ENCODE measurements around the gene PLPPR1. TPM values are rescaled to one million over a fixed set of nuclear protein-coding genes. Genes with fewer than 3 reads are reported as not detected.
A peak's percentile ranks its signal among the peaks of the same experiment; 100 is the strongest.

Gene PLPPR1
- total and polyA plus RNA-seq, 4 donors = 1.2 to 26.3 (median 2.4) TPM

GRCh38 chr9:101229606-101230005 lies 201.1 kb downstream of the PLPPR1 start (continued):
- TF ChIP-seq RXRA (IDR thresholded peaks at IDR 0.05) (no peak), FOXA1 (IDR thresholded peaks at IDR 0.05) (no peak), YY1 (IDR thresholded peaks at IDR 0.05) (no peak), TAF1 (conservative IDR thresholded peaks at IDR 0.05) (no peak), JUND (IDR thresholded peaks at IDR 0.05) (no peak), MAX (IDR thresholded peaks at IDR 0.05) (no peak), HNF4G (IDR thresholded peaks at IDR 0.05) (no peak), GABPA (IDR thresholded peaks at IDR 0.05 in 1 of 2, conservative IDR thresholded peaks at IDR 0.05 in 1 of 2) (no peak), RAD21 (IDR thresholded peaks at IDR 0.05) (no peak), EGR1 (IDR thresholded peaks at IDR 0.05; ENCODE audit: low read depth in 2 of 2) (no peak), SP1 (IDR thresholded peaks at IDR 0.05) (no peak)

DNA sequence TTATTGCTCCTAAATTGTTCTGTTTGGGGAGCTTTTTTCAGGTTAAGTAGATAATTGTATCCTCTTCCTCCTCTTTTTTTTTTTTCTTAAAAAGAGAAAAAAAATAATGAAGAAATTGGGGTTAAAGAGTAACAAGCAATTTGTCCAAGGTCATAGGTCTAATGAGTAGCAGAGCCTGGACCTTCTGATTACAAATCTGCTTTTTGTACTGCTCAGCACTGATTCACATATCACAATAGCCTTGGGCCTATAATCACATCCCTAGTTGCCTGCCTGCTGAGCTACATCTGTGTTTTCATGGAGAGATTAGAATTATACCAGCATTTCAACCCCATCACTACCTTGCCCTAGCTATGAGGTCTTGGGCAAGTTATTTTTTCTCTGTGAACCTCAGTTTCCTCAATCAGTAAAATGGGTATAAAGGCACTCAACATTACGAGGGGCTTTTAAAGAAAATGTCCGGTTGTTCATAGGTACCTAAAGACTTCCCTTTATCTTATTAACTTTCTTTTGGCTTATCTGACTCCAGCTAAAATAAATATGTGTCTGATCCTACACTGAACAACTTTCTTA lies 204.0 kb downstream of the PLPPR1 start:
- Histone ChIP-seq H3K27me3 (ENCODE audit: control insufficient read depth in 4 of 4, insufficient read depth in 4 of 4, low read length in 3 of 4) (no peaks in the 10 kb centered on the region), H3K27ac (ENCODE audit: low read depth in 1 of 2, low read length in 2 of 2) (peak overlapping the region; percentile 5 to 46), H3K36me3 (ENCODE audit: control insufficient read depth in 4 of 4, insufficient read depth in 3 of 4, low read depth in 1 of 4, low read length in 3 of 4) (no peaks in the 10 kb centered on the region), H3K9ac (ENCODE audit: low read depth in 1 of 2, low read length in 2 of 2) (no peak overlapping the region), H3K9me3 (ENCODE audit: control insufficient read depth in 4 of 4, low read length in 3 of 4) (no peaks in the 10 kb centered on the region), H3K4me1 (ENCODE audit: control insufficient read depth in 4 of 4, insufficient read depth in 4 of 4, low read length in 3 of 4) (peaks cover 0 to 23% (median 15%) of the 10 kb centered on the region in 4 donors), H3K4me3 (ENCODE audit: low read depth in 1 of 3, low read length in 3 of 3) (no peak overlapping the region)
- peak; percentile 62 to 71 for TF ChIP-seq HNF4A (conservative IDR thresholded peaks at IDR 0.05)
- TF ChIP-seq, protein P1, sequence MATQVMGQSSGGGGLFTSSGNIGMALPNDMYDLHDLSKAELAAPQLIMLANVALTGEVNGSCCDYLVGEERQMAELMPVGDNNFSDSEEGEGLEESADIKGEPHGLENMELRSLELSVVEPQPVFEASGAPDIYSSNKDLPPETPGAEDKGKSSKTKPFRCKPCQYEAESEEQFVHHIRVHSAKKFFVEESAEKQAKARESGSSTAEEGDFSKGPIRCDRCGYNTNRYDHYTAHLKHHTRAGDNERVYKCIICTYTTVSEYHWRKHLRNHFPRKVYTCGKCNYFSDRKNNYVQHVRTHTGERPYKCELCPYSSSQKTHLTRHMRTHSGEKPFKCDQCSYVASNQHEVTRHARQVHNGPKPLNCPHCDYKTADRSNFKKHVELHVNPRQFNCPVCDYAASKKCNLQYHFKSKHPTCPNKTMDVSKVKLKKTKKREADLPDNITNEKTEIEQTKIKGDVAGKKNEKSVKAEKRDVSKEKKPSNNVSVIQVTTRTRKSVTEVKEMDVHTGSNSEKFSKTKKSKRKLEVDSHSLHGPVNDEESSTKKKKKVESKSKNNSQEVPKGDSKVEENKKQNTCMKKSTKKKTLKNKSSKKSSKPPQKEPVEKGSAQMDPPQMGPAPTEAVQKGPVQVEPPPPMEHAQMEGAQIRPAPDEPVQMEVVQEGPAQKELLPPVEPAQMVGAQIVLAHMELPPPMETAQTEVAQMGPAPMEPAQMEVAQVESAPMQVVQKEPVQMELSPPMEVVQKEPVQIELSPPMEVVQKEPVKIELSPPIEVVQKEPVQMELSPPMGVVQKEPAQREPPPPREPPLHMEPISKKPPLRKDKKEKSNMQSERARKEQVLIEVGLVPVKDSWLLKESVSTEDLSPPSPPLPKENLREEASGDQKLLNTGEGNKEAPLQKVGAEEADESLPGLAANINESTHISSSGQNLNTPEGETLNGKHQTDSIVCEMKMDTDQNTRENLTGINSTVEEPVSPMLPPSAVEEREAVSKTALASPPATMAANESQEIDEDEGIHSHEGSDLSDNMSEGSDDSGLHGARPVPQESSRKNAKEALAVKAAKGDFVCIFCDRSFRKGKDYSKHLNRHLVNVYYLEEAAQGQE (IDR thresholded peaks at IDR 0.05) = no peak
- TF ChIP-seq JUND (IDR thresholded peaks at IDR 0.05) = no peak
- TF ChIP-seq RAD21 (IDR thresholded peaks at IDR 0.05) = peak; percentile 8 to 19
- TF ChIP-seq, protein P2, sequence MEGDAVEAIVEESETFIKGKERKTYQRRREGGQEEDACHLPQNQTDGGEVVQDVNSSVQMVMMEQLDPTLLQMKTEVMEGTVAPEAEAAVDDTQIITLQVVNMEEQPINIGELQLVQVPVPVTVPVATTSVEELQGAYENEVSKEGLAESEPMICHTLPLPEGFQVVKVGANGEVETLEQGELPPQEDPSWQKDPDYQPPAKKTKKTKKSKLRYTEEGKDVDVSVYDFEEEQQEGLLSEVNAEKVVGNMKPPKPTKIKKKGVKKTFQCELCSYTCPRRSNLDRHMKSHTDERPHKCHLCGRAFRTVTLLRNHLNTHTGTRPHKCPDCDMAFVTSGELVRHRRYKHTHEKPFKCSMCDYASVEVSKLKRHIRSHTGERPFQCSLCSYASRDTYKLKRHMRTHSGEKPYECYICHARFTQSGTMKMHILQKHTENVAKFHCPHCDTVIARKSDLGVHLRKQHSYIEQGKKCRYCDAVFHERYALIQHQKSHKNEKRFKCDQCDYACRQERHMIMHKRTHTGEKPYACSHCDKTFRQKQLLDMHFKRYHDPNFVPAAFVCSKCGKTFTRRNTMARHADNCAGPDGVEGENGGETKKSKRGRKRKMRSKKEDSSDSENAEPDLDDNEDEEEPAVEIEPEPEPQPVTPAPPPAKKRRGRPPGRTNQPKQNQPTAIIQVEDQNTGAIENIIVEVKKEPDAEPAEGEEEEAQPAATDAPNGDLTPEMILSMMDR (IDR thresholded peaks at IDR 0.05; ENCODE audit: low read depth, low read length, missing input control) = no peak
- TF ChIP-seq, protein P3, sequence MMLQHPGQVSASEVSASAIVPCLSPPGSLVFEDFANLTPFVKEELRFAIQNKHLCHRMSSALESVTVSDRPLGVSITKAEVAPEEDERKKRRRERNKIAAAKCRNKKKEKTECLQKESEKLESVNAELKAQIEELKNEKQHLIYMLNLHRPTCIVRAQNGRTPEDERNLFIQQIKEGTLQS (IDR thresholded peaks at IDR 0.05) = no peak
- TF ChIP-seq EGR1 (IDR thresholded peaks at IDR 0.05; ENCODE audit: low read depth in 2 of 2) = no peak
- no peak for TF ChIP-seq GABPA (IDR thresholded peaks at IDR 0.05 in 1 of 2, conservative IDR thresholded peaks at IDR 0.05 in 1 of 2)
- no peak for TF ChIP-seq MAX (IDR thresholded peaks at IDR 0.05)
- no peak for TF ChIP-seq SP1 (IDR thresholded peaks at IDR 0.05)
- TF ChIP-seq, protein P4, sequence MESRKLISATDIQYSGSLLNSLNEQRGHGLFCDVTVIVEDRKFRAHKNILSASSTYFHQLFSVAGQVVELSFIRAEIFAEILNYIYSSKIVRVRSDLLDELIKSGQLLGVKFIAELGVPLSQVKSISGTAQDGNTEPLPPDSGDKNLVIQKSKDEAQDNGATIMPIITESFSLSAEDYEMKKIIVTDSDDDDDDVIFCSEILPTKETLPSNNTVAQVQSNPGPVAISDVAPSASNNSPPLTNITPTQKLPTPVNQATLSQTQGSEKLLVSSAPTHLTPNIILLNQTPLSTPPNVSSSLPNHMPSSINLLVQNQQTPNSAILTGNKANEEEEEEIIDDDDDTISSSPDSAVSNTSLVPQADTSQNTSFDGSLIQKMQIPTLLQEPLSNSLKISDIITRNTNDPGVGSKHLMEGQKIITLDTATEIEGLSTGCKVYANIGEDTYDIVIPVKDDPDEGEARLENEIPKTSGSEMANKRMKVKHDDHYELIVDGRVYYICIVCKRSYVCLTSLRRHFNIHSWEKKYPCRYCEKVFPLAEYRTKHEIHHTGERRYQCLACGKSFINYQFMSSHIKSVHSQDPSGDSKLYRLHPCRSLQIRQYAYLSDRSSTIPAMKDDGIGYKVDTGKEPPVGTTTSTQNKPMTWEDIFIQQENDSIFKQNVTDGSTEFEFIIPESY (IDR thresholded peaks at IDR 0.05) = no peak
- no peak for TF ChIP-seq YY1 (IDR thresholded peaks at IDR 0.05)
- TF ChIP-seq RXRA (IDR thresholded peaks at IDR 0.05) = peak; percentile 15 to 35
- TF ChIP-seq NR2F2 (IDR thresholded peaks at IDR 0.05) = no peak
- no peak for TF ChIP-seq FOXA1 (IDR thresholded peaks at IDR 0.05)
- no peak for TF ChIP-seq FOXA2 (IDR thresholded peaks at IDR 0.05)
- TF ChIP-seq TAF1 (conservative IDR thresholded peaks at IDR 0.05) = no peak
- TF ChIP-seq HNF4G (IDR thresholded peaks at IDR 0.05) = peak; percentile 18
- 94% methylated on average over 2 of the region's 2 CpGs for WGBS
- no peak for DNase-seq (ENCODE audit: low spot score)
